Measurements from ENCODE around the gene ZNF808.
"Not testable (repeated sequence)": the region's sequence is repeated elsewhere in the genome, so short reads cannot be mapped to it uniquely, and the experiment has no call there.

Gene ZNF808

DNA sequence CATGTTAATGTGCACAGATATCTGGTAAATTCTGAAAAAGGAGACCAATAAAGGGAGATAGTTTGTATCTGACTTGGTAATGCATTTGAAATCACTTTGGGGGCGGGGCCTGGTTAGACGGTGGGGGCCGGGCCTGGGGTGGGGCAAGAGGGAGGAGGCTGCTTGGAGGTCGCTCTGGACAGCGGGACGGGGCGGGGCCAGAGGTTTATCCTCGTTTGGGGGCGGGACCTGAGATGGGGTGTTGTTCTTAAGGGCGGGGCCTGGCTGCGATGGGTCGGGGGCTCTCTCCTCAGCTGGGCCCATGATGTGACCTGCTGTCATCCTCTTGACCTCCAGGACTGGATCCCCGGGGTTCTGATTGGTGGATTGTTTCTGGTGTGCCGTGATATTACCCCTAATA, 4.9 kb upstream of the ZNF808 start:
- Mint-ChIP-seq H3K4me1 (ENCODE audit: low read depth) (peaks cover 3% of the 10 kb centered on the region), H3K36me3 (peaks cover 15% of the 10 kb centered on the region), H3K27ac (no peak overlapping the region), H3K27me3 (peaks cover 5% of the 10 kb centered on the region), H3K4me3 (no peak overlapping the region), H3K9me3 (ENCODE audit: low read depth) (peaks cover 11% of the 10 kb centered on the region)

DNA sequence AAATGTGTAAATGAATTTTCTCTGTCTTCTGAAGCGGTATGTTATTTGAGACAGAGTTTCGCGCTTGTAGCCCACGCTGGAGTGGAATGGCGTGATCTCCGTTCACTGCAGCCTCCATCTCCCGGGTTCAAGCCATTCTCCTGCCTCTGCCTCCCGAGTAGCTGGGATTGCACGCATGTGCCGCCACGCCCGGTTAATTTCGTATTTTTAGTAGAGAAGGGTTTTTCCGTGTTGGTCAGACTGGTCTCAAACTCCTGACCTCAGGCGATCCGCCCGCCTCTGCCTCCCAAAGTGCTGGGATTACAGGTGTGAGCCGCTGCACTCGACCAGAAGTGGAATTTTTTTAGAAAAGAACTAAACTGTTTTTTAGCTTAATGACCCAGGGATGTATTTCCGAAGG, 3.4 kb upstream of the ZNF808 start:
- peaks cover 13% of the 10 kb centered on the region for H3K4me1 Mint-ChIP-seq (ENCODE audit: low read depth)
- H3K27me3 Mint-ChIP-seq: peaks cover 5% of the 10 kb centered on the region
- H3K4me3 Mint-ChIP-seq: no peak overlapping the region
- peaks cover 19% of the 10 kb centered on the region for H3K36me3 Mint-ChIP-seq
- peaks cover 11% of the 10 kb centered on the region for H3K9me3 Mint-ChIP-seq (ENCODE audit: low read depth)
- H3K27ac Mint-ChIP-seq: no peak overlapping the region

DNA sequence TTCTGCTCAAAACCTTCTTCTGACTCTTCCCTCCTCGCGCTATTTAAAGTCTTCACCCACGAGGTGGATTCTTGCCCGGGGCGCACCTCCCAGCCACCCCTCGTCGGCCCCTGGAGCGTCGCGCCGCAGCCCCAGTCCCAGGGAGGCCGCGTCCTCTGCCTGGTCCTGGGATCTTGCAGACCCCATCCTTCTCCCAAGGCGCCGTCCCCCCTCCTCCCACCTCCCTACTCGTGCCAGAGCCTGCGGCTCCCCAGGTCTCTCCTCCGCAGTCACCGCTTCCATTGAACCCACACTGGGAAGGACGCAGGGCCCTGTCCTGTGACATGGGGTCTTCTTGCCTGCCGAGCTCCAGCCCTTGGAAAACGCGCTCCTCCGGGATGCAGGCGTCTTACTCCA, 486 bp downstream of the ZNF808 start:
- Mint-ChIP-seq H3K4me1 (ENCODE audit: low read depth) (peaks cover 24% of the 10 kb centered on the region), H3K27ac (peak overlapping the region; percentile 97), H3K4me3 (peak overlapping the region; percentile 97), H3K36me3 (peaks cover 12% of the 10 kb centered on the region), H3K9me3 (ENCODE audit: low read depth) (no peaks in the 10 kb centered on the region), H3K27me3 (no peaks in the 10 kb centered on the region)

DNA sequence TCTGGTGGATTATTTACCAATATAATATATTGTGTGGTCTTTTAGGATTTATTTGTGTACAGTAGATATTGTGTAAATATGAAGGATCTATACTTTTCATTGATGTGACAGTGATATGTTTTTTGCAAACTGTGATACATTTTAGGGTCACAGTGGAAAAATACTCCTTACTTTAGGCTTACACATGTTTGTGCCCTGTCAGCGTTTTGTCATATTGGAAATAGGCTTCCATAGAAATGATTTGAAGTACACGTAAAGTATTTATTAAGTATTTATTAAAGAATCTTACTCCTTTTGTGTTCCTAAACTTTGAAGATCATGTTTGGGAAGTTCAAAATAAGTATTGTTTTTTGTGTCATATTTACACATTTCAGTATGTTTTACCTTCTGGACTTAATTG, 5.0 kb downstream of the ZNF808 start:
- H3K4me1 Mint-ChIP-seq (ENCODE audit: low read depth): peaks cover 36% of the 10 kb centered on the region
- peaks cover 14% of the 10 kb centered on the region for H3K36me3 Mint-ChIP-seq

DNA sequence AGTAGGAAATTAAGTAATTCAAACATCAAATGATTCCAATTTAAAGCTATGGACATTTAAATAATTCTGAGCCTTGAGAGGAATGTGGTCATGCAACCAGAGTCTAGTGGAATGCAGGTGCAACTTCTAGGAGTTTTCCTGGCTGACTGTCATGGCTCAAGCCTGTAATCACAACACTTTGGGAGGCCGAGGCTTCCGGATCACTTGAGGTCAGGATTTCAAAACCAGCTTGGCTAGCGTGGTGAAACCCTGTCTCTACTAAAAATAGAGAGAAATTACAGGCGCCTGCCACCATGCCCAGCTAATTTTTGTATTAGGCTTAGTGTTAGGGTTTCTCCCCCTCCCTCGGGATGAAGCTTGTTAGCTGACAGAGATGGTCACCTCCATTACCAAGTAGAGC, 6.4 kb downstream of the ZNF808 start:
- peaks cover 31% of the 10 kb centered on the region for H3K4me1 Mint-ChIP-seq (ENCODE audit: low read depth)
- H3K9me3 Mint-ChIP-seq (ENCODE audit: low read depth): no peaks in the 10 kb centered on the region
- no peak overlapping the region for H3K27ac Mint-ChIP-seq
- H3K27me3 Mint-ChIP-seq: no peaks in the 10 kb centered on the region
- peak overlapping the region; percentile 57 for H3K4me3 Mint-ChIP-seq
- H3K36me3 Mint-ChIP-seq: peaks cover 18% of the 10 kb centered on the region

More for the DNA sequence above, 5.0 kb downstream of the ZNF808 start:
- no peaks in the 10 kb centered on the region for H3K9me3 Mint-ChIP-seq (ENCODE audit: low read depth)
- no peak overlapping the region for H3K4me3 Mint-ChIP-seq
- H3K27me3 Mint-ChIP-seq: no peaks in the 10 kb centered on the region
- H3K27ac Mint-ChIP-seq: no peak overlapping the region

DNA sequence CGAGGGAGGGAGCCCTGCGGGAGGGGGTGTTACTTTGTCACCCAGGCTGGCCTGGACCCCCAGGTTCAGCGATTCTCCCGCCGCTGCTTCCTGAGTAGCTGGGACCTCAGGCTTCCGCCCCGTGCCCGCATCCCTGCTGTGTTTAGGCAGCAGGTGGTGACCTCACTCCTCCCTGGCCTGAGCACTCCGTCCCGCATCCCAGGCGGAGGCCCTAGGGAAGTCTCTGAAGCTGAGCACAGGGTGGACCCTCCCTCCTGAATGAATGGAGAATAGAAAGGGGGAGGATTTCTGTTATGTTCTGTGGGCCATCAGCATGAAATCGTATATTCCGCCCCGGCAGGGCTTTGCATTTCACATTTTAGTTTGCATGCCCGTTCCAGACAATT, 7.9 kb downstream of the ZNF808 start:
- Mint-ChIP-seq H3K4me3 (peak overlapping the region; percentile 92), H3K36me3 (peaks cover 20% of the 10 kb centered on the region), H3K4me1 (ENCODE audit: low read depth) (peaks cover 31% of the 10 kb centered on the region)
- not testable (repeated sequence) for H3K9me3 Mint-ChIP-seq (ENCODE audit: low read depth); H3K27me3 Mint-ChIP-seq; H3K27ac Mint-ChIP-seq

DNA sequence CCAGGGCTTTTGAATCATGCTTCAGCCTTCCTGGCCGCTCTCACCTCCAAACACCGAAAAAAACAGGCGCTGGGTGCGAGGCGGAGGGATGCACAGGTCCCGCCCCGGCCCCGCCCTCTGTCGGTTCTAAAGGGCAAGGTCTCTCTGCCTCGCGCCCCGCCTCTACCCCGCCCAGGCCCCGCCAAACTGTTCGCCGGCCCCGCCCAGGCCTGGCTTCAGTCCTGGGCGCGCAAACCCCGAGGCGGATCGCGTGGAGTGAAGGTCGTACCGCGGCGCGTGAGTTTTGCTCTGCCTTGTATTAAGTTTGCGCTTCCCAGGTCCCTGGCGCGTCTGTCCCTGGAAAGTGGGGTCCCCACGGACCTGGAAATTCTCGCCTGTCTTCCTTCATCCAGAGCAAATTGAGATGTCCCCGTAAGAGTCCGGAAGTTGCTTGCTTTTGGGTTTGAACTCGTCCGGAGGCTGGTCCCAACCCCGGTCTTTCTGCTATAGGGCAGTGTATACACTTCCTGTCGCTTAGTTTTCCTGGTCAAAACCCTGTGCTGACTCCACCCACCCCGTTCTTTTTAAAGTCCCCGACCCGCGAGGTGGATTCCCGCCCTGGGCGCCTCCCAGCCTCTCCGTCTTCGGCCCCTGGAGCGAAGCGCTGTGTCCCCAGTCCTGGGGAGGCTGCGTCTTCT, 8.4 kb downstream of the ZNF808 start:
- Mint-ChIP-seq H3K4me1 (ENCODE audit: low read depth) (peaks cover 33% of the 10 kb centered on the region), H3K9me3 (ENCODE audit: low read depth) (no peaks in the 10 kb centered on the region), H3K36me3 (peaks cover 24% of the 10 kb centered on the region), H3K27ac (peak overlapping the region; percentile 92), H3K27me3 (no peaks in the 10 kb centered on the region), H3K4me3 (peak overlapping the region; percentile 92)

DNA sequence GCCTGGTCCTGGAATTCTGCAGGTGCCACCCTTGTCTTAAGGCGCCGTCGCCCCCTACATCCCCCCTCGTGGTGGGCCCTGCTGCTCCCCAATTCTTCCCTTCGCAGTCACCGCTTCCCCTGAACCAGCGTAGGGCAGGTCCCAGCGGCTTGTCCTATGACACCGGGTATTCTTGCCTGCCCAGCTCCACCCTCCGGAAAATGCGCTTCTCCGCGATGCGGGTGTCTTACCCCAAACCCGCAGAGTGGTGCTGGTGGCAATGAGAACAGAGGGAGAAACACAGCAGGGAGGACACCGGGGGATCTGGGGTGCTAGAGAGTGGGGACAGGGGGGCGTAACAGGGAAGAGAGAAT, 9.0 kb downstream of the ZNF808 start:
- Mint-ChIP-seq H3K27me3 (no peaks in the 10 kb centered on the region), H3K9me3 (ENCODE audit: low read depth) (no peaks in the 10 kb centered on the region), H3K4me1 (ENCODE audit: low read depth) (peaks cover 32% of the 10 kb centered on the region)

DNA sequence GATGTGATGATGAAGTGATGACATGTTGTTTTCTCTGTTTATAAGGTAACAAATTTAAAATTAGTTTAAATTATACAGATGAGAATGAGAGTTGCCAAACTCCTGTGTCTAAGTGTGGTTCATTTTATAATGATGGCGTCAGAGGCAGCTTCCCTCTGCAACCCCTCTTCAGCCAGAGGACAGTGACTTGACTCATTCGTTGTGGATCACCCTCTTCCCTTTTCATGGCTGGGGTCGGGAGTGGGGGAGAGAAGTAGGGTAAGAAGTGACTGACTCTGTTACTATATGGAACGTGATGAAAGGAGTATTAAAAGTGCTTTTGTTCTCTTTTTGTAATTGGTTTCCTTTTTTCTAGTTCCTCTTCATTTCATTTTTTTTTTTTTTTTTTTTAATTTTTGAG, 11.3 kb downstream of the ZNF808 start:
- H3K27ac Mint-ChIP-seq; H3K27me3 Mint-ChIP-seq; H3K4me3 Mint-ChIP-seq; H3K9me3 Mint-ChIP-seq (ENCODE audit: low read depth): not testable (repeated sequence)
- H3K36me3 Mint-ChIP-seq: peaks cover 28% of the 10 kb centered on the region
- peaks cover 39% of the 10 kb centered on the region for H3K4me1 Mint-ChIP-seq (ENCODE audit: low read depth)

More for the DNA sequence above, 9.0 kb downstream of the ZNF808 start:
- Mint-ChIP-seq H3K27ac (peak overlapping the region; percentile 92), H3K36me3 (peaks cover 24% of the 10 kb centered on the region), H3K4me3 (peak overlapping the region; percentile 92)

DNA sequence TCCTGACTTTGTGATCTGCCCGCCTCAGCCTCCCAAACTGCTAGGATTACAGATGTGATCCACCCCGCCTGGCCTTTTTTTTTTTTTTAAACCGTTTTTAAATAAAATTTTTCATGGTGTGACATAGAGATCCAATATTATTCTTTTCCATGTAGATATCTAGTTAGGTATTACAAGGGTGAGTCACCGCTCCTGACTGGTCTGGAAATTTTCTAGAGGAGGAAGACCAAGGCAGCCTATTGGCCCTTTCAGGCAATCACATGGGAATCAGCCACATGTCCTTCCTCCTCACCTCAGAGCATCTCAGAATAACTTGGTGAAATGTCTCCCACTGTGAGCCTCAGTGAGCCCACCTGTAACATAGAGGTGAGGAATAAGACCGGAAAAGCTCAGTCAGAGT, 13.7 kb downstream of the ZNF808 start:
- peaks cover 36% of the 10 kb centered on the region for H3K4me1 Mint-ChIP-seq (ENCODE audit: low read depth)
- not testable (repeated sequence) for H3K27me3 Mint-ChIP-seq; H3K27ac Mint-ChIP-seq; H3K4me3 Mint-ChIP-seq; H3K9me3 Mint-ChIP-seq (ENCODE audit: low read depth)
- H3K36me3 Mint-ChIP-seq: peaks cover 37% of the 10 kb centered on the region

DNA sequence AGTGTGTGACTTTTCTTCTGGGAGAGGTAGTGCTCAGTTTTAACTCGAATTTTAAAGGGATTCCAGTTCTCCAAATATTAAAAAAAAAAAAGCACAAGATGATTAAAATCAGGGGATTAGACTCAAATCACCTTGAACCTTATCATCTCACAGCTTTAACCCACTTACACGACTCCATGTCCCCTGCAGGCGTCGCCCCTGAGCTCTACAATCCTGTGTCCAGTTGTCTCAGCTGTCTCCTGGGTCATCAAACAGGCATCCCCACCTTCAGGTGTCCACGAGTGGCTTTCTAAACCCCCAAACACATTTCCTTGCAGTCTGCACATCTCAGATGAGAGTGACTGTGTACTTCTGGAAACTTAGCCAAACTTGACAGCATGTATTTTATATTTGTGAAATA, 14.1 kb downstream of the ZNF808 start:
- no peak overlapping the region for H3K27ac Mint-ChIP-seq
- peaks cover 38% of the 10 kb centered on the region for H3K36me3 Mint-ChIP-seq
- peaks cover 3% of the 10 kb centered on the region for H3K9me3 Mint-ChIP-seq (ENCODE audit: low read depth)
- no peak overlapping the region for H3K4me3 Mint-ChIP-seq
- peaks cover 33% of the 10 kb centered on the region for H3K4me1 Mint-ChIP-seq (ENCODE audit: low read depth)
- no peaks in the 10 kb centered on the region for H3K27me3 Mint-ChIP-seq

DNA sequence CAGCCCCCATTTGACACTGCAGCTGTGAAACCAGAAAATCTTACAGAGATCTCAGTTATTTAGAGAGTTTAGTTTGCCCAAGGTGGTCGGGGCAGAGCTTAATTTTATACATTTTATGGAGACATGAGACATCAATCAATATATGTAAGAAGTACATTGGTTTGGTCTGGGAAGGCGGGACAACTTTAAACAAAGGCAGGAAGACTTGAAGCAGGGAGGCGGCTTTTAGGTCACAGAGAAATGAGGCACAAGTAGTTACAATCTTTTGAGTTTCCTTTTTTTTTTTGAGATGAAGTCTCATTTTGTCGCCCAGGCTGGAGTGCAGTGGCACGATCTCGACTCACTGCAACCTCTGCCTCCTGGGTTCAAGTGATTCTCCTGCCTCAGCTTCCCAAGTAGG, 15.1 kb downstream of the ZNF808 start:
- peak overlapping the region; percentile 33 for H3K4me3 Mint-ChIP-seq
- peaks cover 43% of the 10 kb centered on the region for H3K36me3 Mint-ChIP-seq
- H3K27ac Mint-ChIP-seq: peak overlapping the region; percentile 1

DNA sequence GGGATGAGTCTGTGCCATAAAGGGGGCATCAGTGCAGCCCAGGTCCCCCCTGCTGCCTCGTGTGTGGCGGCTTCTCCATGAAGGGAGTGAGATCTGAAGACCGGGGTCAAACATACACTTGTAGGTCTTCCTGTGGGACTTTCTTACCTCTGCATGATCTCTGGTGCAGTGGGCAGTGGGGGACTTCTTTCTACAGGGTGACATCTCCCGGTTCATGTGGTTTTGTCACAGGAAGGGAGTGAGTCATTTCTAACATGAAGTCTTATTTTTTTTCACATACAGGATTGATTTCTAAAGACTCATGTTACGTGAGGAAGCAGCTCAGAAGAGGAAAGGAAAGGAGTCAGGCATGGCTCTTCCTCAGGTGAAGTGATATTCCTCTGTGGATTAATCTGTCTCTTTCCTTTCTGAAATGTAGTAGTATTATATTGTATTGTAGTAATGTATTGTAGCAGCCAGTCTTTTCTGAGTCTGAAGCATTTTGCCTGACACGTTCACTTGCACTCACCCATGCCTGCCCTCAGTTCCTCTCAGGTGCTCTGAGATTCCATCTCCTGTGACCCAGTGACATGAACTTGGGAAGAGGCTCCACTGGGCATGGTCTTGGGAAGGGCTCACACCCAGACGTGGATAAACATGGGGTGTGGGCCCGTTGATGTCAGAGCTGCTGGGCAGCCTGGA, 15.7 kb downstream of the ZNF808 start:
- Mint-ChIP-seq H3K27ac (peak overlapping the region; percentile 59), H3K36me3 (peaks cover 49% of the 10 kb centered on the region), H3K4me1 (ENCODE audit: low read depth) (peaks cover 27% of the 10 kb centered on the region), H3K4me3 (peak overlapping the region; percentile 33), H3K27me3 (no peaks in the 10 kb centered on the region), H3K9me3 (ENCODE audit: low read depth) (peaks cover 3% of the 10 kb centered on the region)

More for the DNA sequence above, 15.1 kb downstream of the ZNF808 start:
- H3K27me3 Mint-ChIP-seq; H3K9me3 Mint-ChIP-seq (ENCODE audit: low read depth): not testable (repeated sequence)
- H3K4me1 Mint-ChIP-seq (ENCODE audit: low read depth): peaks cover 27% of the 10 kb centered on the region

DNA sequence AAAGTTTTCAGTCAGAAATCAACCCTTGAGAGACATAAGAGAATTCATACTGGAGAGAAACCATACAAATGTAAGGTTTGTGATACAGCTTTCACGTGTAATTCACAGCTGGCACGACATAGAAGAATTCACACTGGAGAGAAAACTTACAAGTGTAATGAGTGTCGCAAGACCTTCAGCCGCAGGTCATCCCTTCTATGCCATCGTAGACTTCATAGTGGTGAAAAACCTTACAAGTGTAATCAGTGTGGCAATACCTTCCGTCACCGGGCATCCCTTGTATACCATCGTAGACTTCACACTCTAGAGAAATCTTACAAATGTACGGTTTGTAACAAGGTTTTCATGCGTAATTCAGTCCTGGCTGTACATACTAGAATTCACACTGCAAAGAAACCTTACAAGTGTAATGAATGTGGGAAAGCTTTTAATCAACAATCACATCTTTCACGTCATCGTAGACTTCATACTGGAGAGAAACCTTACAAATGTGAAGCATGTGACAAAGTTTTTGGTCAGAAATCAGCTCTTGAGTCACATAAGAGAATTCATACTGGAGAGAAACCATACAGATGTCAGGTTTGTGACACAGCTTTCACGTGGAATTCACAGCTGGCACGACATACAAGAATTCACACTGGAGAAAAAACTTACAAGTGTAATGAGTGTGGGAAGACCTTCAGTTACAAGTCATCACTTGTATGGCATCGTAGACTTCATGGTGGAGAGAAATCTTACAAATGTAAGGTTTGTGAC, 26.9 kb downstream of the ZNF808 start:
- no peaks in the 10 kb centered on the region for H3K4me1 Mint-ChIP-seq (ENCODE audit: low read depth)
- H3K27me3 Mint-ChIP-seq: no peaks in the 10 kb centered on the region
- peaks cover 62% of the 10 kb centered on the region for H3K36me3 Mint-ChIP-seq
- peaks cover 30% of the 10 kb centered on the region for H3K9me3 Mint-ChIP-seq (ENCODE audit: low read depth)
- H3K27ac Mint-ChIP-seq: no peak overlapping the region
- H3K4me3 Mint-ChIP-seq: no peak overlapping the region

DNA sequence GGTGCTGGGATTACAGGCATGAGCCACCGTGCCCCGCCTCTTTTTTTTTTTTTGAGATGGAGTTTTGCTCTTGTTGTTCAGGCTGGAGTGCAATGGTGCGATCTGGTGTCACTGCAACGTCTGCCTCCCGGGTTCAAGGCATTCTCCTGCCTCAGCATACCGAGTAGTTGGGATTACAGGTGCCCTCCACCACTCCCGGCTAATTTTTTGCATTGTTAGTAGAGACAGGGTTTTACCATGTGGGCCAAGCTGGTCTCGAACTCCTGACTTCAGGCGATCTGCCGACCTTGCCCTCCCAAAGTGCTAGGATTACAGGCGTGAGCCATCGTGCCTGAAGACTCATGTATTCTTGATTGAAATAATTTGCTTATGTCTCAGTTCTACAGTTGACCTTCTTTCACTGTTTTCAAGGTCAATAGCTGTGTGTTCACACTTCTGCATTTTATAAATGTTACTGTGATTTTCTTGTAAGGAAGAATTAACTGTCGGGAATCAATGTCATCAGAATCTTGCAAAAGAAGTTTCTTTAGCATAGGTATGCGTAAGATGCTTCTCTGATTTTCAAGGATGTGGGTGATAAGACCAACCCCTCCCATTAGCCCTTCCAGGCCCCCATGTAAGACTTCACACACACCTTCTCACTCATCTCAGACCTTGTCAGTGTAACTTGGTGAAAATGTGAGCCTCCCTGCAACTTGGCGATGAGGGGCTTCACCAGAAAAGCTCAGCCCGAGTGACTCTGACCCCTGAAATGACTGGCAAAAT, 29.9 kb downstream of the ZNF808 start:
- peaks cover 30% of the 10 kb centered on the region for H3K9me3 Mint-ChIP-seq (ENCODE audit: low read depth)
- no peaks in the 10 kb centered on the region for H3K4me1 Mint-ChIP-seq (ENCODE audit: low read depth)
- H3K27ac Mint-ChIP-seq: no peak overlapping the region
- H3K27me3 Mint-ChIP-seq: no peaks in the 10 kb centered on the region
- H3K4me3 Mint-ChIP-seq: no peak overlapping the region
- peaks cover 67% of the 10 kb centered on the region for H3K36me3 Mint-ChIP-seq
